Measurements from ENCODE around the gene MXD4. TPM values are rescaled to one million over a fixed set of nuclear protein-coding genes. Genes with fewer than 3 reads are reported as not detected.

The MXD4 gene
- total RNA-seq, 6 donors from 2014 or later, result 50.1 to 135 (median 76.4) TPM

GRCh38 chr4:2291705-2292645, 30.1 kb upstream of the MXD4 start:
- peaks cover 0 to 5% (median 0%) of the 10 kb centered on the region in 4 donors for H3K4me1 ChIP-seq
- 81 to 83% methylated on average over 11 to 18 of the region's 20 CpGs for WGBS, 2 donors
- TF ChIP-seq POLR2AphosphoS5 (IDR thresholded peaks at IDR 0.05) (no peak), POLR2A (IDR thresholded peaks at IDR 0.05) (no peak), CTCF (IDR thresholded peaks at IDR 0.05) (no peak), EP300 (IDR thresholded peaks at IDR 0.05) (no peak)
- H3K9me3 ChIP-seq, result no peaks in the 10 kb centered on the region
- ATAC-seq (ENCODE audit: low FRiP score in 2 of 2) (peak in 1 of 2 donors; percentile 7), DNase-seq (peak; percentile 11 to 66)
- no peak overlapping the region for H3K4me3 ChIP-seq
- H3K27ac ChIP-seq, result peak overlapping the region in 1 of 4 donors; percentile 15
- H3K36me3 ChIP-seq, result no peaks in the 10 kb centered on the region
- no peaks in the 10 kb centered on the region for H3K27me3 ChIP-seq

GRCh38 chr4:2290974-2291704, 29.2 kb upstream of the MXD4 start:
- Histone ChIP-seq H3K27ac (peak overlapping the region in 1 of 4 donors; percentile 15), H3K4me3 (no peak overlapping the region), H3K27me3 (no peaks in the 10 kb centered on the region), H3K9me3 (no peaks in the 10 kb centered on the region), H3K4me1 (peaks cover 0 to 5% (median 0%) of the 10 kb centered on the region in 4 donors), H3K36me3 (no peaks in the 10 kb centered on the region)
- ATAC-seq (ENCODE audit: low FRiP score in 2 of 2) (peak in 1 of 2 donors; percentile 5), DNase-seq (peak in 1 of 2 donors; percentile 36)
- 62% methylated on average over 19 to 24 of the region's 24 CpGs for WGBS, 2 donors
- TF ChIP-seq POLR2AphosphoS5 (IDR thresholded peaks at IDR 0.05), result no peak
- TF ChIP-seq CTCF (IDR thresholded peaks at IDR 0.05), result no peak
- TF ChIP-seq POLR2A (IDR thresholded peaks at IDR 0.05), result no peak
- no peak for TF ChIP-seq EP300 (IDR thresholded peaks at IDR 0.05)

- 88 to 89% methylated on average over 1 to 9 of the region's 9 CpGs for WGBS, 2 donors
- H3K27ac ChIP-seq, result no peak overlapping the region
- ATAC-seq (ENCODE audit: low FRiP score in 2 of 2) (no peak), DNase-seq (peak; percentile 15 to 79)
- H3K4me1 ChIP-seq, result peaks cover 0 to 5% (median 0%) of the 10 kb centered on the region in 4 donors
- no peaks in the 10 kb centered on the region for H3K9me3 ChIP-seq
- no peaks in the 10 kb centered on the region for H3K27me3 ChIP-seq
- no peak overlapping the region for H3K4me3 ChIP-seq
- TF ChIP-seq CTCF (IDR thresholded peaks at IDR 0.05) (no peak), POLR2AphosphoS5 (IDR thresholded peaks at IDR 0.05) (no peak), EP300 (IDR thresholded peaks at IDR 0.05) (no peak), POLR2A (IDR thresholded peaks at IDR 0.05) (no peak)
- H3K36me3 ChIP-seq, result no peaks in the 10 kb centered on the region
Observed at GRCh38 chr4:2290488-2290887, 28.6 kb upstream of the MXD4 start.

- ATAC-seq (ENCODE audit: low FRiP score in 2 of 2) (no peak), DNase-seq (peak; percentile 13 to 60)
- no peaks in the 10 kb centered on the region for H3K9me3 ChIP-seq
- H3K36me3 ChIP-seq, result no peaks in the 10 kb centered on the region
- TF ChIP-seq POLR2A (IDR thresholded peaks at IDR 0.05), result no peak
- TF ChIP-seq EP300 (IDR thresholded peaks at IDR 0.05), result no peak
- TF ChIP-seq POLR2AphosphoS5 (IDR thresholded peaks at IDR 0.05), result no peak
- TF ChIP-seq CTCF (IDR thresholded peaks at IDR 0.05), result no peak
- H3K27me3 ChIP-seq, result no peaks in the 10 kb centered on the region
- peaks cover 0 to 5% (median 0%) of the 10 kb centered on the region in 4 donors for H3K4me1 ChIP-seq
- no peak overlapping the region for H3K4me3 ChIP-seq
- H3K27ac ChIP-seq, result no peak overlapping the region
- WGBS, 2 donors, result 100% methylated on average over 2 of the region's 11 CpGs; no CpG with 5 or more reads in 1 of the 2 donors
Observed at GRCh38 chr4:2289955-2290333, 28.0 kb upstream of the MXD4 start.

Data from upper lobe of left lung (tissue), 6 donors.